CD4-positive, alpha-beta T cell treated with Interleukin-15 for 4 hours (primary cell): ENCODE measurements around the gene RETREG3.
"Not testable (repeated sequence)": the region's sequence is repeated elsewhere in the genome, so short reads cannot be mapped to it uniquely, and the experiment has no call there.

Source experiments
- DNase-seq: peaks from one replicate; pipeline ENCODE4 v3.0.0-alpha.2; 2020; ENCODE audit warnings: low spot score

RETREG3 gene

GRCh38 chr17:42609814-42610801 lies 934 bp upstream of the RETREG3 start:
- not testable (repeated sequence) for DNase-seq

- DNase-seq = peak; percentile 7
Measured at GRCh38 chr17:42608305-42609181, 631 bp downstream of the RETREG3 start.

- DNase-seq = no peak
Measured at GRCh38 chr17:42607769-42608168, 1.4 kb downstream of the RETREG3 start.

- no peak for DNase-seq
Measured at GRCh38 chr17:42603318-42603717, 5.9 kb downstream of the RETREG3 start.

GRCh38 chr17:42598905-42599304 lies 10.3 kb downstream of the RETREG3 start:
- DNase-seq = no peak

- no peak for DNase-seq
Measured at GRCh38 chr17:42596386-42596785, 12.8 kb downstream of the RETREG3 start.

GRCh38 chr17:42591411-42591810 lies 17.8 kb downstream of the RETREG3 start:
- DNase-seq = no peak

- DNase-seq = no peak
Measured at GRCh38 chr17:42590886-42591285, 18.3 kb downstream of the RETREG3 start.

- no peak for DNase-seq
Measured at GRCh38 chr17:42586514-42587230, 22.5 kb downstream of the RETREG3 start.

- no peak for DNase-seq
Measured at GRCh38 chr17:42585353-42585752, 23.8 kb downstream of the RETREG3 start.

GRCh38 chr17:42584880-42585279 lies 24.3 kb downstream of the RETREG3 start:
- DNase-seq = no peak

- DNase-seq = no peak
Measured at GRCh38 chr17:42581744-42582270, 27.4 kb downstream of the RETREG3 start.

GRCh38 chr17:42579794-42580551 lies 29.2 kb downstream of the RETREG3 start:
- DNase-seq = no peak

GRCh38 chr17:42578282-42578869 lies 30.8 kb downstream of the RETREG3 start:
- peak; percentile 63 for DNase-seq

GRCh38 chr17:42577532-42578281 lies 31.5 kb downstream of the RETREG3 start, which contains the start of gene PSMC3IP:
TSS of gene PSMC3IP (minus strand) at chr17:42577729. CDS start at chr17:42577686, 43 bp downstream.
- DNase-seq = peak; percentile 92

- DNase-seq = no peak
Measured at GRCh38 chr17:42577140-42577531, 32.0 kb downstream of the RETREG3 start.

GRCh38 chr17:42574463-42574862 lies 34.7 kb downstream of the RETREG3 start:
- DNase-seq = no peak

GRCh38 chr17:42573095-42573494 lies 36.1 kb downstream of the RETREG3 start:
- DNase-seq = no peak

- no peak for DNase-seq
Measured at GRCh38 chr17:42571435-42572225, 37.5 kb downstream of the RETREG3 start.
